ENCODE measurements around the gene TNFRSF4. TPM values are rescaled to one million over a fixed set of nuclear protein-coding genes. Genes with fewer than 3 reads are reported as not detected.

TNFRSF4 gene
- total RNA-seq, 6 experiments from 2014 or later: 0.17 TPM; not detected in 5

DNA sequence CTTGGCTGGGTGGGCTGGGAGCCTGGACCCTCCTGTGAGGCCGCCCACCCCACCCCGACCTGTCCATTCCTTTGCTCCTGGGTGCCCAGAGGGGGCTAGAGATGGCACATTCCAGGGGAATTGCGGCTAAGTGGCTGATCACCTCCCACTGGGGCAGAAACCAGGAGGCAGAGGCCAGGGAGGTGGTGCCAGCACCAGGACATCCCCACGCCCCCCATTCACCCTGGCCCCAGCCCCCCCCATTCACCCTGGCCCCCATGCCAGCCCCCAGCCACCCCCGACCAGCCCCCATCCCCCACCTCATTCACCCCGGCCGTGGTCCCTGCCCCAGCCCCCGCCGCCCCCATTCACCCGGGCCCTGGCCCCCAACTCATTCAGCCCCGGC is 26.4 kb upstream of the TNFRSF4 start:
- H3K4me3 Mint-ChIP-seq: no peak overlapping the region
- TF ChIP-seq, protein P1, sequence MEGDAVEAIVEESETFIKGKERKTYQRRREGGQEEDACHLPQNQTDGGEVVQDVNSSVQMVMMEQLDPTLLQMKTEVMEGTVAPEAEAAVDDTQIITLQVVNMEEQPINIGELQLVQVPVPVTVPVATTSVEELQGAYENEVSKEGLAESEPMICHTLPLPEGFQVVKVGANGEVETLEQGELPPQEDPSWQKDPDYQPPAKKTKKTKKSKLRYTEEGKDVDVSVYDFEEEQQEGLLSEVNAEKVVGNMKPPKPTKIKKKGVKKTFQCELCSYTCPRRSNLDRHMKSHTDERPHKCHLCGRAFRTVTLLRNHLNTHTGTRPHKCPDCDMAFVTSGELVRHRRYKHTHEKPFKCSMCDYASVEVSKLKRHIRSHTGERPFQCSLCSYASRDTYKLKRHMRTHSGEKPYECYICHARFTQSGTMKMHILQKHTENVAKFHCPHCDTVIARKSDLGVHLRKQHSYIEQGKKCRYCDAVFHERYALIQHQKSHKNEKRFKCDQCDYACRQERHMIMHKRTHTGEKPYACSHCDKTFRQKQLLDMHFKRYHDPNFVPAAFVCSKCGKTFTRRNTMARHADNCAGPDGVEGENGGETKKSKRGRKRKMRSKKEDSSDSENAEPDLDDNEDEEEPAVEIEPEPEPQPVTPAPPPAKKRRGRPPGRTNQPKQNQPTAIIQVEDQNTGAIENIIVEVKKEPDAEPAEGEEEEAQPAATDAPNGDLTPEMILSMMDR (IDR thresholded peaks at IDR 0.05): no peak
- H3K27me3 Mint-ChIP-seq (ENCODE audit: insufficient read depth): peaks cover 4% of the 10 kb centered on the region
- DNase-seq: no peak
- no peaks in the 10 kb centered on the region for H3K9me3 Mint-ChIP-seq
- no peaks in the 10 kb centered on the region for H3K36me3 Mint-ChIP-seq (ENCODE audit: low read depth)
- H3K27ac Mint-ChIP-seq: no peak overlapping the region
- no peaks in the 10 kb centered on the region for H3K4me1 Mint-ChIP-seq (ENCODE audit: low read depth)

DNA sequence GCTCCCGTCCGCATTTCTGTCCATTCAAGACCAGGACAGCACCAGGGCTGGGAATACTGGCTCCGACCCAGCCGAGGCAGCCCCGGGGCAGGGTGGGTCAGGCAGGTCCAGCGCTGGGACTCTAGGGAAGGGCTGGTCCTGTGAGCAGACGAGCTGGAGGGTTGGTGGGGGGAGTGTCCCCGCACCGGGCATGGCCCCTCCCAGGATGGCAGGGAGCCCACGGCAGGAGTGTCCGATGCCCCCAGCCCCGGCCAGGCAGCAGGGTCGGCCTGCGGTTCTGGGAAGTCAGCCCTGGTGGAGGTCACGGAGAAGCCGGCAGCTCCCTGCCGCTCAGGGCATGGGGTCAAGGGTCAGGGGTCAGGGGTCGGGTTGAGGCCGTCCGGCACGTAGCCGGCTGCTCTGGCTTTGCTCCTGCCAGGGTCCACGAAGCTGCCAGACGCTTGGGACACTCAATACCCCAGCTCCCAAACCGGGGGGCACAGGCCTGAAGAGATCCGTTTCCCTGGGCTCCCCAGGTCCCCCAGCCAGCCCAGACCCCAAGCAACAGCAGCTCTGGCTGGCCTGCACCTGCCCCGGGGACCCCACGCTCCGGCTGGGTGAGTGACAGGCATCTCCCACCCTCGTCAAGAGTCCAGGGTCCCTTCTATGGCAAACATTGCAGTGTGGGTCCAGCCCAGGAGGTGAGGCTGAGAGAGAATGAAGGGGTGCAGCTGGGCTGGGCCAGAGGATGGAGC is 25.8 kb upstream of the TNFRSF4 start:
- no peak for DNase-seq
- H3K27ac Mint-ChIP-seq: no peak overlapping the region
- no peaks in the 10 kb centered on the region for H3K4me1 Mint-ChIP-seq (ENCODE audit: low read depth)
- peaks cover 4% of the 10 kb centered on the region for H3K27me3 Mint-ChIP-seq (ENCODE audit: insufficient read depth)
- no peaks in the 10 kb centered on the region for H3K36me3 Mint-ChIP-seq (ENCODE audit: low read depth)
- TF ChIP-seq, protein P1 (IDR thresholded peaks at IDR 0.05): no peak
- no peak overlapping the region for H3K4me3 Mint-ChIP-seq
- no peaks in the 10 kb centered on the region for H3K9me3 Mint-ChIP-seq

DNA sequence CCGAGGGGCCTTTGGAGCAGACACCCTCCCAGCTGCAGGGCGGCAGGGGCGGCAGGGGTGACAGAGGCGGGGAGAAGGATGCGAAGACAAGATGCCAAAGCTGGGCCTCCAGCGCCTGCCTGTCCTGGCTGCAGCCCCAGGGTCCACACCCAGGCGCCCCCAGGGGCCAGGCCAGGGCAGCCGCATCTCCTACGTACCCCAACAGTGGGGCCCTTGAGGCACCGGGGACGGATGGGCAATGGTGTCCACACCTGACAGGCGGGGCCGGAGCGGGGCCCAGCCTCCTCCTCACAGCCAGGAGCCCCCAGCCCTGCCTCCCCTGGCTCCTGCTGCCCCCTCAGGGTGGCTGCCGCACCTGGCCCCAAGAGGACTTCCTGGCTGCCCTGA is 25.3 kb upstream of the TNFRSF4 start:
- no peaks in the 10 kb centered on the region for H3K9me3 Mint-ChIP-seq
- H3K27me3 Mint-ChIP-seq (ENCODE audit: insufficient read depth): peaks cover 4% of the 10 kb centered on the region
- TF ChIP-seq, protein P1 (IDR thresholded peaks at IDR 0.05): no peak
- DNase-seq: no peak
- H3K4me3 Mint-ChIP-seq: no peak overlapping the region
- H3K27ac Mint-ChIP-seq: no peak overlapping the region
- peaks cover 5% of the 10 kb centered on the region for H3K4me1 Mint-ChIP-seq (ENCODE audit: low read depth)
- peaks cover 5% of the 10 kb centered on the region; the same call in 1 of the 2 replicates for H3K36me3 Mint-ChIP-seq (ENCODE audit: low read depth)

DNA sequence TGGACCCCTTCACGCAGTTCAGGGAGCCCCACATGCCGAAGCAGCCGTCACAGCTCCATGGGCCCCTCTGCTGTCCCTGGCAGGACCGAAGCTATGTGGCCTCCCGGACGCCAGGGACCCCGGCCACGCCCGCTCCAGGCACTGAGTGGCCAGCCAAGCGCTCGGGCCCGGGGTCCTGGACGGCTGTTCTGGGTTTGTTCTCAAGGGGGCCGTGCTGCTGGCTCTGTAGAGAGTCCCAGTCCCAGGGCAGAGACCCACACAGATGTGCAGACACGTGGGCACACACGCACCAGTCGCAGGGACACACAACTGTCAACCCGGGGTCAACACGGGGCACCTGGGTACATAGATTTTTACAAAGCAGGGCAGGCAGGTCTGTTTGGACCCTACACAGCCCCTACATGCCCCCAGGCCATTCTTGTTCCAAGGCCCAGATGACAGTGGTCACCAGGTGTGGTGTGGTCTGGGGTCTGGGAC is 24.8 kb upstream of the TNFRSF4 start:
- Mint-ChIP-seq H3K27me3 (ENCODE audit: insufficient read depth) (peaks cover 4% of the 10 kb centered on the region), H3K9me3 (peaks cover 1% of the 10 kb centered on the region; the same call in 1 of the 2 replicates), H3K36me3 (ENCODE audit: low read depth) (peaks cover 9% of the 10 kb centered on the region), H3K4me3 (no peak overlapping the region), H3K27ac (no peak overlapping the region), H3K4me1 (ENCODE audit: low read depth) (peaks cover 10% of the 10 kb centered on the region)
- DNase-seq: no peak
- TF ChIP-seq, protein P1 (IDR thresholded peaks at IDR 0.05): no peak

DNA sequence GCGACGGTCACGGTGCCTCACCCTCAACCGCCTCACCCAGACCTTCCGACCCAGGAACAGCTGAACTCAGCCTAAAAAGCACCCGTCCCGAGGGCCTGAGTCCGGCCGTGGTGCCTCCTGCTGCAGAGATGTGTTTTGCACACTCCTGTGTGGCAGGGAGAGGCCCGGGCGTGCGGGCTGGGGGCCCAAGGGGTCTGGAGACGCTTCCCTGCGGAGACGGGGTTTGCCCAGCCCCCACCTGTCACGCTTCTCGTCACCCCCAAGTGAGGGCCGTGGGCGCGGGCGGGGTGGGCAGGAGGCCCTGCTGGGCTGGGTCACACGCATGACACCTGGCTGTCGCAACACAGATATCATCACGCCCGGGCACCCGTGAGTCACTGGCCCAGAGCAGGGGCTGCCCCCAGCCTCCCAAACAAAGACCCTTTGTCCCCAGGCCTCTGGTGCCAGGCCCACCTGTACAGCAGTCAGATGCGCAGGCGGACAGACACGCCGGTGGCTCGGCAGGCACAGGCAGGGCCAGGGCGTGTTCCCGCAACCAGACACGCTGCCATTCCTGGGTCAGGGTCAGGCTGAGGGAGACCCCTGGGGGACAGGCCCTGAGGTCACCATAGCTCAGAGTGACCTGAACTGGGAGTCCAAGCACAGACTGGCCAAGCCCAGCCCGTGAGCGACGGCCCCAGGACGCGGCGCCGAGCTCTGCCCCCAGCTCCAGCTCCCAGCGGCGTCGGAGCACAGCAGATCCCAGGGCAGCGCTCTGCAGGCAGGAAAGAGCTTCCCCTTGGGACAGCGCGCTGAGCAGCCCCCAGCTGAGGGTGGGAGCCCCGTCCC is 24.1 kb upstream of the TNFRSF4 start:
- DNase-seq: no peak
- TF ChIP-seq, protein P1 (IDR thresholded peaks at IDR 0.05): no peak
- Mint-ChIP-seq H3K4me3 (no peak overlapping the region), H3K36me3 (ENCODE audit: low read depth) (peaks cover 15% of the 10 kb centered on the region), H3K9me3 (peaks cover 6% of the 10 kb centered on the region), H3K27me3 (ENCODE audit: insufficient read depth) (peaks cover 6% of the 10 kb centered on the region), H3K4me1 (ENCODE audit: low read depth) (peaks cover 16% of the 10 kb centered on the region), H3K27ac (no peak overlapping the region)
